ENCODE measurements around the gene NEO1. TPM values are rescaled to one million over a fixed set of nuclear protein-coding genes. Genes with fewer than 3 reads are reported as not detected.
"Not testable (repeated sequence)": the region's sequence is repeated elsewhere in the genome, so short reads cannot be mapped to it uniquely, and the experiment has no call there.

Gene NEO1
- total RNA-seq, 4 donors from 2014 or later: 27.1 to 39.6 (median 28.8) TPM

DNA sequence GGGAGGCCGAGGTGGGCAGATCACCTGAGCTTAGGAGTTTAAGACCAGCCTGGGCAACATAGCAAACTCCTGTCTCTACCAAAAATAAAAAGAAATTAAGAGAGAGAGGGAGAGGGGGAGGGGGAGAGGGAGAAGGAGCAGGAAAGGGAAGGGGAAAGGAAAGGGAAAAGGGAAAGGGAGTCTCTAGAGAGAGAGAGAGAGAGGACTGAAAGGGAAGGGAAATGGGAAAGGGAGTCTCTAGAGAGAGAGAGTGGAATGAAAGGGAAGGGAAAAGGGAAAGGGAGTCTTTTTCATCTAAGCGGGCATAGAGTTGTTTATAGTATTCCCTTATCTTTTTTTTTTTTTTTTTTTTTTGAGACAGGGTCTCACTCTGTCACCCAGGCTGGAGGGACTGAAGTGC, 148.1 kb downstream of the NEO1 start:
- H3K27me3 ChIP-seq: no peaks in the 10 kb centered on the region
- TF ChIP-seq POLR2A (IDR thresholded peaks at IDR 0.05): no peak
- TF ChIP-seq, protein P1, sequence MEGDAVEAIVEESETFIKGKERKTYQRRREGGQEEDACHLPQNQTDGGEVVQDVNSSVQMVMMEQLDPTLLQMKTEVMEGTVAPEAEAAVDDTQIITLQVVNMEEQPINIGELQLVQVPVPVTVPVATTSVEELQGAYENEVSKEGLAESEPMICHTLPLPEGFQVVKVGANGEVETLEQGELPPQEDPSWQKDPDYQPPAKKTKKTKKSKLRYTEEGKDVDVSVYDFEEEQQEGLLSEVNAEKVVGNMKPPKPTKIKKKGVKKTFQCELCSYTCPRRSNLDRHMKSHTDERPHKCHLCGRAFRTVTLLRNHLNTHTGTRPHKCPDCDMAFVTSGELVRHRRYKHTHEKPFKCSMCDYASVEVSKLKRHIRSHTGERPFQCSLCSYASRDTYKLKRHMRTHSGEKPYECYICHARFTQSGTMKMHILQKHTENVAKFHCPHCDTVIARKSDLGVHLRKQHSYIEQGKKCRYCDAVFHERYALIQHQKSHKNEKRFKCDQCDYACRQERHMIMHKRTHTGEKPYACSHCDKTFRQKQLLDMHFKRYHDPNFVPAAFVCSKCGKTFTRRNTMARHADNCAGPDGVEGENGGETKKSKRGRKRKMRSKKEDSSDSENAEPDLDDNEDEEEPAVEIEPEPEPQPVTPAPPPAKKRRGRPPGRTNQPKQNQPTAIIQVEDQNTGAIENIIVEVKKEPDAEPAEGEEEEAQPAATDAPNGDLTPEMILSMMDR (IDR thresholded peaks at IDR 0.05): no peak
- no peak for DNase-seq
- no peak overlapping the region for H3K27ac ChIP-seq
- H3K36me3 ChIP-seq: no peaks in the 10 kb centered on the region
- 99% methylated on average over 2 of the region's 2 CpGs for WGBS, 2 donors
- intact Hi-C loops (cut with DNase I): no loop called here
- no peak overlapping the region for H3K4me3 ChIP-seq (replicated peaks in 1 of 3)
- no peaks in the 10 kb centered on the region for H3K4me1 ChIP-seq
- no peaks in the 10 kb centered on the region for H3K9me3 ChIP-seq

DNA sequence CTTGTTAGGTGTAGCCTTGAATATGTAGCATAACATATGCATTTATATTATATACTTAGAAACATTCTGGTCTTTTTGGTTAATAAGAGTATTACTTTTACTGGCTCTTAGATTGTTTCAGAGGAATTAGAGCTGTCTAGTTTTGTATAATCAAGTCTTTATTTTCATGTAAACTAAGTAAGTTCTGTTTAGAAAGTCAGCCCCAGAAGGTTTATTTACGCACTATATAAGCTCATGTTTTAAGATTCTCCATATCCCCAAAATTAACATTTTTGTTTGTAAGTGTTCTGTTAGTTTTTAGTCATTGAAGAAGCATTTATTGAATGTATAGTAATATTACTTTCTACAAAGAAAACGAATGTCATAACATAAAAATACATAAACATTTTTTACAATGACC, 158.4 kb downstream of the NEO1 start:
- Histone ChIP-seq H3K27me3 (no peaks in the 10 kb centered on the region), H3K4me1 (peaks cover 0 to 3% of the 10 kb centered on the region in 2 donors), H3K9me3 (no peaks in the 10 kb centered on the region), H3K4me3 (replicated peaks in 1 of 3) (no peak overlapping the region), H3K36me3 (no peaks in the 10 kb centered on the region), H3K27ac (no peak overlapping the region)
- intact Hi-C loops (cut with DNase I): no loop called here
- no peak for DNase-seq
- WGBS, 2 donors: 94% methylated on average over 2 of the region's 2 CpGs
- TF ChIP-seq POLR2A (IDR thresholded peaks at IDR 0.05): no peak
- TF ChIP-seq, protein P1 (IDR thresholded peaks at IDR 0.05): no peak

DNA sequence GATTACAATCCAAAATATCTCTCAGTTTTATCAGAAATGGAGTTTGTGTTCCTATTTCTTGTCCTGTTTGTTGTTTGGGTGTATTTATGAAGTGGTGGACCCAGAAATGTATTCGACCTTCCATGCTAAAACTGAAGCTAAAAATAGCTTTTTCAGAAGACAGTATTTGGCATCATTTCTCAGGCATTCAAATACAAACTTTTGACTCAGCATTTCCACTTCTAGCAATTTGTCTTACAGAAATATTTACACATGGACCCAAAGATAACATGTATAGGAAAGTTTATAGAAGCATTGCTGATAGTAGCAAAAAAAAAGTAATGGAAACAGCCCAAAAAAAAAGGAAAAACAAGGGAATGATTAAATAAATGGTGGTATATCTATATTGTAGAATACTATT, 160.2 kb downstream of the NEO1 start:
- no peak for DNase-seq
- Histone ChIP-seq H3K9me3 (no peaks in the 10 kb centered on the region), H3K4me3 (replicated peaks in 1 of 3) (no peak overlapping the region), H3K36me3 (no peaks in the 10 kb centered on the region), H3K4me1 (peaks cover 0 to 3% of the 10 kb centered on the region in 2 donors), H3K27me3 (no peaks in the 10 kb centered on the region), H3K27ac (no peak overlapping the region)
- no peak for TF ChIP-seq POLR2A (IDR thresholded peaks at IDR 0.05)
- TF ChIP-seq, protein P1 (IDR thresholded peaks at IDR 0.05): no peak
- WGBS, 2 donors: 54 to 58% methylated on average over 1 of the region's 1 CpG
- intact Hi-C loops (cut with DNase I): no loop called here

DNA sequence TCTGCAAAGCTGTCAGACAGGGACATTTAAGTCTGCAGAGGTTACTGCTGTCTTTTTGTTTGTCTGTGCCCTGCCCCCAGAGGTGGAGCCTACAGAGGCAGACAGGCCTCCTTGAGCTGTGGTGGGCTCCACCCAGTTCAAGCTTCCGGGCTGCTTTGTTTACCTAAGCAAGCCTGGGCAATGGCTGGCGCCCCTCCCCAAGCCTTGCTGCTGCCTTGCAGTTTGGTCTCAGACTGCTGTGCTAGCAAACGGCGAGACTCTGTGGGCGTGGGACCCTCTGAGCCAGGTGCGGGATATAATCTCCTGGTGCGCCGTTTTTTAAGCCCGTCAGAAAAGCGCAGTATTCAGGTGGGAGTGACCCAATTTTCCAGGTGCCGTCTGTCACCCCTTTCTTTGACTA, 169.2 kb downstream of the NEO1 start:
- H3K4me1 ChIP-seq; H3K4me3 ChIP-seq (replicated peaks in 1 of 3); H3K36me3 ChIP-seq; intact Hi-C loops (cut with DNase I); DNase-seq; H3K9me3 ChIP-seq; H3K27me3 ChIP-seq; H3K27ac ChIP-seq: not testable (repeated sequence)
- WGBS, 2 donors: 98 to 99% methylated on average over 7 to 9 of the region's 11 CpGs

DNA sequence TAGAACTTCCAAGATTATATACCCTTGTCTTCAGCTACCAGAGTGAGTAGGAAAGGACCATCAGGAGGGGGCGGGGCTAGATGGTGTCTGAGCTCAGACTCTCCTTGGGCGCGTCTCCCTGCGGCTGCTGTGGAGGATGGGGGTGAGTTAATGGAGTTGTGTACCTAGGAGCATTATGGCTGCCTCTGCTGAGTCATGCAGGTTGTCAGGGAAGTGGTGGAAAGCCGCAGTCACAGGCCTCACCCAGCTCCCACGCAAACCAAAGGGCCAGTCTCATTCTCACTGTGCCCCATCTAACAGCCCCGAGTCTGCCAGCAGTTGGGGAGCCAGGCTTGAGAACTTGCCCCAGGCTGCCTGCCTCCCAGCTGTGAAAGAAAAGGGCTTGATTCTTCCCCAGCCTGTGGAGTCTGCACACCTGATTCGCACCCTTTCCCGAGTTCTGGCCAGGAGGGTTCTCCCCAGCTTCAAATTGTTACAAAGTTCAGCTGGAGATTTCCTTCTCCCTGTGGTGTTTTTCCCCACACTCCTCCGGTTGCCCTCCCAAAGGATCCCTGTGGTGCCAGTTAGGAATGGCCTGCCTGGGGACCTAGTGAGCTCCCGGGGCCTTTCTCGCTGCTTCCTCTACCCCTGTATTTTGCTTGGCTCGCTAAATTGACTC, 173.2 kb downstream of the NEO1 start:
- TF ChIP-seq, protein P1 (IDR thresholded peaks at IDR 0.05): no peak
- no peak for TF ChIP-seq POLR2A (IDR thresholded peaks at IDR 0.05)
- Histone ChIP-seq H3K36me3 (no peaks in the 10 kb centered on the region), H3K4me3 (replicated peaks in 1 of 3) (no peak overlapping the region), H3K27ac (no peak overlapping the region), H3K4me1 (no peaks in the 10 kb centered on the region), H3K9me3 (no peaks in the 10 kb centered on the region), H3K27me3 (no peaks in the 10 kb centered on the region)
- WGBS, 2 donors: 85 to 88% methylated on average over 11 to 13 of the region's 13 CpGs
- intact Hi-C loops (cut with DNase I): no loop called here
- DNase-seq: no peak
